ENCODE results near the gene GPSM1. TPM values are rescaled to one million over a fixed set of nuclear protein-coding genes. Genes with fewer than 3 reads are reported as not detected.

The GPSM1 gene
- total and polyA plus RNA-seq, 2 donors (not counting 1 experiment from before 2014, with no cell fraction given): 2.4 to 6.3 TPM

- no peak overlapping the region for H3K4me3 Mint-ChIP-seq
- Histone ChIP-seq H3K9me3 (ENCODE audit: control extremely low read depth in 1 of 3, control insufficient read depth in 2 of 3, insufficient read depth in 1 of 3, low read length in 2 of 3) (no peaks in the 10 kb centered on the region), H3K36me3 (replicated peaks in 1 of 2; ENCODE audit: control extremely low read depth in 1 of 2, control insufficient read depth in 1 of 2, extremely low read depth in 1 of 2, insufficient read depth in 2 of 2, low read length in 1 of 2) (no peaks in the 10 kb centered on the region), H3K27me3 (replicated peaks in 1 of 4; ENCODE audit: control extremely low read depth in 1 of 4, control insufficient read depth in 3 of 4, insufficient read depth in 4 of 4, low read length in 3 of 4) (peaks cover 0 to 6% (median 0%) of the 10 kb centered on the region in 4 experiments), H3K79me2 (ENCODE audit: control insufficient read depth, insufficient read depth, low read length) (no peaks in the 10 kb centered on the region), H4K20me1 (ENCODE audit: control insufficient read depth, insufficient read depth, low read length, poor library complexity, severe bottlenecking) (no peaks in the 10 kb centered on the region), H3K27ac (ENCODE audit: low read length in 2 of 2) (no peak overlapping the region), H3K4me2 (replicated peaks; ENCODE audit: low read depth, low read length, poor library complexity, severe bottlenecking) (no peak overlapping the region), H2AFZ (ENCODE audit: insufficient read depth, low read depth, low read length, poor library complexity, severe bottlenecking) (no peak overlapping the region), H3K4me3 (ENCODE audit: control extremely low read depth in 1 of 5, extremely low read depth in 1 of 5, insufficient read depth in 1 of 5, low read depth in 2 of 5, low read length in 4 of 5) (no peak overlapping the region), H3K4me1 (ENCODE audit: control insufficient read depth in 2 of 2, insufficient read depth in 2 of 2, low read length in 2 of 2) (peaks cover 14 to 17% of the 10 kb centered on the region in 2 donors), H3K9ac (ENCODE audit: low read length) (no peak overlapping the region)
- 95% methylated on average over 12 of the region's 12 CpGs for WGBS (ENCODE audit: insufficient coverage)
- ATAC-seq (ENCODE audit: low read depth): no peak
- no peak for DNase-seq
- H3K4me1 Mint-ChIP-seq: peaks cover 8% of the 10 kb centered on the region
- H3K9me3 Mint-ChIP-seq (ENCODE audit: insufficient read depth): no peaks in the 10 kb centered on the region
- ChIA-PET POLR2A (no interaction called here), CTCF (no interaction called here)
- no peaks in the 10 kb centered on the region for H3K27me3 Mint-ChIP-seq
- H3K27ac Mint-ChIP-seq: no peak overlapping the region
- no peak for TF ChIP-seq CTCF (IDR thresholded peaks at IDR 0.05)
- no peak for TF ChIP-seq EZH2 (IDR thresholded peaks at IDR 0.05; ENCODE audit: borderline replicate concordance, insufficient read depth, low read depth, low read length, poor library complexity, severe bottlenecking)
- intact Hi-C loops (cut with micrococcal nuclease): no loop called here
Measured at GRCh38 chr9:136375096-136375495, 47.8 kb downstream of the GPSM1 start.

GRCh38 chr9:136376457-136376856 lies 49.1 kb downstream of the GPSM1 start:
- ChIA-PET POLR2A (no interaction called here), CTCF (no interaction called here)
- H3K27me3 Mint-ChIP-seq: no peaks in the 10 kb centered on the region
- WGBS (ENCODE audit: insufficient coverage): 85% methylated on average over 5 of the region's 8 CpGs
- DNase-seq (no peak), ATAC-seq (ENCODE audit: low read depth) (no peak)
- H3K4me2 ChIP-seq (replicated peaks; ENCODE audit: low read depth, low read length, poor library complexity, severe bottlenecking): no peak overlapping the region
- H3K27ac ChIP-seq (ENCODE audit: low read length in 2 of 2): no peak overlapping the region
- H3K27me3 ChIP-seq (replicated peaks in 1 of 4; ENCODE audit: control extremely low read depth in 1 of 4, control insufficient read depth in 3 of 4, insufficient read depth in 4 of 4, low read length in 3 of 4): peaks cover 0 to 6% (median 0%) of the 10 kb centered on the region in 4 experiments
- H3K9ac ChIP-seq (ENCODE audit: low read length): no peak overlapping the region
- intact Hi-C loops (cut with micrococcal nuclease): no loop called here
- H3K9me3 ChIP-seq (ENCODE audit: control extremely low read depth in 1 of 3, control insufficient read depth in 2 of 3, insufficient read depth in 1 of 3, low read length in 2 of 3): no peaks in the 10 kb centered on the region
- no peaks in the 10 kb centered on the region for H3K79me2 ChIP-seq (ENCODE audit: control insufficient read depth, insufficient read depth, low read length)
- H3K4me1 Mint-ChIP-seq: peaks cover 8% of the 10 kb centered on the region
- peaks cover 0 to 6% of the 10 kb centered on the region in 2 experiments for H3K36me3 ChIP-seq (replicated peaks in 1 of 2; ENCODE audit: control extremely low read depth in 1 of 2, control insufficient read depth in 1 of 2, extremely low read depth in 1 of 2, insufficient read depth in 2 of 2, low read length in 1 of 2)
- H3K9me3 Mint-ChIP-seq (ENCODE audit: insufficient read depth): no peaks in the 10 kb centered on the region
- no peak overlapping the region for H2AFZ ChIP-seq (ENCODE audit: insufficient read depth, low read depth, low read length, poor library complexity, severe bottlenecking)
- H4K20me1 ChIP-seq (ENCODE audit: control insufficient read depth, insufficient read depth, low read length, poor library complexity, severe bottlenecking): no peaks in the 10 kb centered on the region
- TF ChIP-seq CTCF (IDR thresholded peaks at IDR 0.05): no peak
- TF ChIP-seq EZH2 (IDR thresholded peaks at IDR 0.05; ENCODE audit: borderline replicate concordance, insufficient read depth, low read depth, low read length, poor library complexity, severe bottlenecking): no peak
- H3K4me3 ChIP-seq (ENCODE audit: control extremely low read depth in 1 of 5, extremely low read depth in 1 of 5, insufficient read depth in 1 of 5, low read depth in 2 of 5, low read length in 4 of 5): no peak overlapping the region
- H3K4me1 ChIP-seq (ENCODE audit: control insufficient read depth in 2 of 2, insufficient read depth in 2 of 2, low read length in 2 of 2): peaks cover 14 to 17% of the 10 kb centered on the region in 2 donors
- no peak overlapping the region for H3K27ac Mint-ChIP-seq
- no peak overlapping the region for H3K4me3 Mint-ChIP-seq

Measured in B cell (primary cell).